AG04449 (cell line): ENCODE data around the gene GABARAP.
A peak's percentile ranks its signal among the peaks of the same experiment; 100 is the strongest.

Experiments used
- CTCF ChIA-PET: fragments of 350-600 bp; formaldehyde crosslinking; extraction: SDS; loops from one replicate; lab custom pipeline; 2021; ENCODE audit warnings: antibody characterized with exemption; lab: Yijun Ruan, JAX
- POLR2A ChIA-PET: fragments of 400-600, 350-600 bp; formaldehyde crosslinking; extraction: SDS; loops from one replicate; lab custom pipeline; 2020; ENCODE audit warnings: antibody characterized with exemption, inconsistent platforms; lab: Yijun Ruan, JAX
- DNase-seq: peaks from one replicate; pipeline ENCODE4 v3.0.0-alpha.2; 2010; ENCODE audit warnings: low read depth, low spot score
- H3K4me3 ChIP-seq: 2 replicates; pipeline ENCODE4 v1.5.1; 2011; ENCODE audit warnings: low read depth, mild to moderate bottlenecking, control low read depth, low read length
- CTCF ChIP-seq: IDR thresholded peaks from one replicate; pipeline ENCODE4 v1.5.1; 2011; ENCODE audit warnings: mild to moderate bottlenecking, moderate library complexity, low read length, control low read depth, inconsistent platforms; ENCODE audit not compliant: insufficient read depth; ENCODE audit errors: missing control alignments

Gene GABARAP

GRCh38 chr17:7204828-7205461 is 37.3 kb downstream of the GABARAP start:
- no peak for DNase-seq
- ChIA-PET POLR2A (no interaction called here), CTCF (interaction anchor here (1.2 kb wide), 1 partner anchor 28 kb away, joined by 3 read pairs; no protein-coding TSS in a partner anchor)
- H3K4me3 ChIP-seq = peak overlapping the region; percentile 56
- TF ChIP-seq CTCF = no peak

DNA sequence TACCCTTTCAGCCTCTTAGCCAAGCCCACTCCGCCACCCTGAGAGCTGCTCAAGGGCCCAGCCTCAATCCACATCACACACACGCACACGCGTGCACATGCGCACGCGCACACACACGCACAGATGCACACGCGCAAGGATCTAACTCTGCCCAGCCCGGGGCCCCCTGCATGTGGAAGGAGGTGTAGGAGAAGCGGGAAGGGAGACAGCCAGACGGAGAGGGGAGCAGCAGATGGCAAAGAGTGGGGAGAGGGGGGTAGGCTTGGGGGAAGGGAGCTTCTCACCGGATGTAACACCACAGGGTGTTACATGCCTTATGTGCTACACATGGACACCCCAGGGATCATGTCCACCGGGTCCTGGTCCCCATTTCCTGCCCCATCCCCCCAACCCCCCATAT is 37.9 kb downstream of the GABARAP start:
- no peak for DNase-seq
- CTCF ChIA-PET = interaction anchor here (1.6 kb wide), 1 partner anchor 151 kb away, joined by 3 read pairs; no protein-coding TSS in a partner anchor
- POLR2A ChIA-PET = no interaction called here
- peak overlapping the region; percentile 56 for H3K4me3 ChIP-seq
- no peak for TF ChIP-seq CTCF

GRCh38 chr17:7203391-7203790 is 38.9 kb downstream of the GABARAP start:
- TF ChIP-seq CTCF = no peak
- ChIA-PET POLR2A (no interaction called here), CTCF (interaction anchor here (0.9 to 2.0 kb wide), 4 partner anchors 16 to 158 kb away, joined by 3 to 11 read pairs (median 3); partner anchors contain the start of genes ACADVL and DLG4)
- no peak overlapping the region for H3K4me3 ChIP-seq
- DNase-seq = no peak

GRCh38 chr17:7196651-7197401 is 45.4 kb downstream of the GABARAP start:
- CTCF ChIA-PET = no interaction called here

DNA sequence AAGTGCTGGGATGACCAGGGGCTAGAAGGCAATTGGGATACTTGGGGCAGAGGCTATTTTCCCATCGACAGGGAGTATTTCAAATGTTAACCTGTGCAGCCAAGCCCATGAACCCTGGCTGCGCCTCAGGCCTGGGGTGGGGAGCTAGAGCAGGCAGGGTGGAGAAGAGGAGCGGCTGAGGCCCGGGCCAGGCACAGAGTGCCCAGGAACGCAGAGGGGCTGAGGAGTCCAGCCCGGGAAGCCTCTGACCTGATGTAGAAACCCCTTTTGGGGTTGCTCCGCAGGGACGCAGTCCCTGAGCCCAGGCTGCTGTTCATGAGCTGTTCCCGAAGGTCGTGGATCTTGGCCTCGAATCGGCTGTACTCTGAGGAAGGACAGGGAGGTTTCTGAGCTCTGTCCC is 46.3 kb downstream of the GABARAP start:
- DNase-seq = no peak
- CTCF ChIA-PET = interaction anchor here (1.0 to 1.6 kb wide), 2 partner anchors 19 to 150 kb away, joined by 4 to 5 read pairs; no protein-coding TSS in a partner anchor
- TF ChIP-seq CTCF = no peak
- POLR2A ChIA-PET = no interaction called here
- H3K4me3 ChIP-seq = no peak overlapping the region

More at GRCh38 chr17:7196651-7197401, 45.4 kb downstream of the GABARAP start:
- no peak overlapping the region for H3K4me3 ChIP-seq
- TF ChIP-seq CTCF = no peak
- POLR2A ChIA-PET = interaction anchor here (0.7 kb wide), 1 partner anchor 151 kb away, joined by 3 read pairs; no protein-coding TSS in a partner anchor
- DNase-seq = no peak
